ENCODE measurements around the gene TMEM39A. TPM values are rescaled to one million over a fixed set of nuclear protein-coding genes. Genes with fewer than 3 reads are reported as not detected.

TMEM39A gene
- polyA plus RNA-seq, 3 donors: 9.6 to 12.2 (median 11.6) TPM

DNA sequence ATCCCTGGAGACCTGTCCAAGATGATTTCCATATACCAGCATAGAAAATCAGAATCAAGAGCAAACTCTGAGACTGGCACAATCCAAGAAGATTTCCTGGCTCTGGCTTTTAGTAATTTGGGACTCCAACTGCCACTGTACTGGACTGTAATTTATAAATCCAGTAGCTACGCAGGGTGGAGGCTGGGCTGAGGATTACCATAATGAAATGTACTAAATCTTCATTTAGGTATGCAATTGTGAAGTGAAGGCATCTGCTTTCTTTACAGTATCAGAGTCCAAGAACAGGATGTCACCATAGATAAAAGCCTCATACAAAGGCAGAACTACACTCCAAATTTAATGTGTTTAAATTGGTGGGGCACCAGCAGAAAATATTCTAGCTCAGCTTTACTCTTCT lies 46.5 kb downstream of the TMEM39A start:
- Histone ChIP-seq H3K36me3 (replicated peaks in 1 of 2; ENCODE audit: control insufficient read depth in 1 of 2, insufficient read depth in 2 of 2, low read length in 2 of 2) (peaks cover 30 to 58% of the 10 kb centered on the region in 2 donors), H2AFZ (ENCODE audit: insufficient read depth, low read depth, low read length, poor library complexity, severe bottlenecking) (no peak overlapping the region), H4K20me1 (ENCODE audit: insufficient read depth, low read length) (no peaks in the 10 kb centered on the region), H3K4me1 (ENCODE audit: control insufficient read depth in 1 of 2, insufficient read depth in 2 of 2, low read length in 2 of 2) (no peaks in the 10 kb centered on the region), H3K27me3 (ENCODE audit: control insufficient read depth in 2 of 2, insufficient read depth in 2 of 2, low read length in 2 of 2) (no peaks in the 10 kb centered on the region), H3K27ac (ENCODE audit: low read depth in 1 of 2, low read length in 2 of 2) (no peak overlapping the region), H3K9ac (ENCODE audit: insufficient read depth, low read length, poor library complexity, severe bottlenecking) (no peak overlapping the region), H3K4me2 (replicated peaks; ENCODE audit: extremely low read depth, low read length, poor library complexity, severe bottlenecking) (no peak overlapping the region), H3K79me2 (ENCODE audit: insufficient read depth, low read length) (no peaks in the 10 kb centered on the region), H3K9me3 (replicated peaks in 1 of 2; ENCODE audit: control insufficient read depth in 1 of 2, insufficient read depth in 1 of 2, low read length in 2 of 2) (no peaks in the 10 kb centered on the region), H3K4me3 (replicated peaks in 1 of 3; ENCODE audit: low read depth in 2 of 3, low read length in 3 of 3) (no peak overlapping the region)
- H3K27me3 Mint-ChIP-seq (ENCODE audit: low read depth in 3 of 3): no peaks in the 10 kb centered on the region
- TF ChIP-seq, protein P1, sequence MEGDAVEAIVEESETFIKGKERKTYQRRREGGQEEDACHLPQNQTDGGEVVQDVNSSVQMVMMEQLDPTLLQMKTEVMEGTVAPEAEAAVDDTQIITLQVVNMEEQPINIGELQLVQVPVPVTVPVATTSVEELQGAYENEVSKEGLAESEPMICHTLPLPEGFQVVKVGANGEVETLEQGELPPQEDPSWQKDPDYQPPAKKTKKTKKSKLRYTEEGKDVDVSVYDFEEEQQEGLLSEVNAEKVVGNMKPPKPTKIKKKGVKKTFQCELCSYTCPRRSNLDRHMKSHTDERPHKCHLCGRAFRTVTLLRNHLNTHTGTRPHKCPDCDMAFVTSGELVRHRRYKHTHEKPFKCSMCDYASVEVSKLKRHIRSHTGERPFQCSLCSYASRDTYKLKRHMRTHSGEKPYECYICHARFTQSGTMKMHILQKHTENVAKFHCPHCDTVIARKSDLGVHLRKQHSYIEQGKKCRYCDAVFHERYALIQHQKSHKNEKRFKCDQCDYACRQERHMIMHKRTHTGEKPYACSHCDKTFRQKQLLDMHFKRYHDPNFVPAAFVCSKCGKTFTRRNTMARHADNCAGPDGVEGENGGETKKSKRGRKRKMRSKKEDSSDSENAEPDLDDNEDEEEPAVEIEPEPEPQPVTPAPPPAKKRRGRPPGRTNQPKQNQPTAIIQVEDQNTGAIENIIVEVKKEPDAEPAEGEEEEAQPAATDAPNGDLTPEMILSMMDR (IDR thresholded peaks at IDR 0.05): no peak
- DNase-seq: no peak
- H3K9me3 Mint-ChIP-seq: peaks cover 0 to 2% (median 0%) of the 10 kb centered on the region in 7 donors
- no peak overlapping the region for H3K27ac Mint-ChIP-seq
- no peak overlapping the region for H3K4me3 Mint-ChIP-seq
- intact Hi-C loops (cut with micrococcal nuclease): no loop called here
- no CpG with 5 or more reads among the region's 1 CpG for WGBS (ENCODE audit: insufficient coverage)
- peaks cover 46 to 47% of the 10 kb centered on the region in 2 donors for H3K36me3 Mint-ChIP-seq
- H3K4me1 Mint-ChIP-seq: no peaks in the 10 kb centered on the region

DNA sequence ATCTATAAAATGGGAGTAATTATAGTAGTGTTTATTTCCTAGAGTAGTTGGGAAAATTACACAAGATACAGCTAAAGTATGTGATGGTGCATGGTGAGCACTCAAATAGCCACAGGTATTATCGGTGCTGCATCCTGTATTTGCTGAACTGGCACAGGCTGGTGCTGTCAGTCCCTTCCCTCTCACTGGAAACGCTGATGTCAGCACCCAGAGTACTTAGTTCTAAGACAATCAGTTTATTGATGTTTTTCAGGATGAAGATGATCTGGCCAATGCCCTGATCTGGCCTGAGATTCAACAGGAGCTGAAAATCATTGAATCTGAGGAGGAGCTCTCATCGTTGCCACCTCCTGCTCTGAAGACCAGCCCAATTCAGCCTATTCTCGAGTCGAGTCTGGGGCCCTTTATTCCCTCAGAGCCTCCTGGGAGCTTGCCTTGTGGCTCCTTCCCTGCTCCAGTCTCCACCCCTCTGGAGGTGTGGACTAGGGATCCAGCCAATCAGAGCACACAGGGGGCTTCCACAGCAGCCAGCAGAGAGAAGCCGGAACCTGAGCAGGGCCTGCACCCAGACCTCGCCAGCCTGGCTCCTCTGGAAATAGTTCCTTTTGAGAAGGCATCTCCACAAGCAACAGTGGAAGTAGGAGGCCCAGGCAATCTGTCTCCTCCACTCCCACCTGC lies 49.7 kb downstream of the TMEM39A start:
- TF ChIP-seq, protein P1 (IDR thresholded peaks at IDR 0.05): no peak
- Histone ChIP-seq H3K4me1 (ENCODE audit: control insufficient read depth in 1 of 2, insufficient read depth in 2 of 2, low read length in 2 of 2) (no peaks in the 10 kb centered on the region), H3K79me2 (ENCODE audit: insufficient read depth, low read length) (no peaks in the 10 kb centered on the region), H3K4me3 (replicated peaks in 1 of 3; ENCODE audit: low read depth in 2 of 3, low read length in 3 of 3) (no peak overlapping the region), H2AFZ (ENCODE audit: insufficient read depth, low read depth, low read length, poor library complexity, severe bottlenecking) (no peak overlapping the region), H3K27ac (ENCODE audit: low read depth in 1 of 2, low read length in 2 of 2) (no peak overlapping the region), H4K20me1 (ENCODE audit: insufficient read depth, low read length) (no peaks in the 10 kb centered on the region), H3K4me2 (replicated peaks; ENCODE audit: extremely low read depth, low read length, poor library complexity, severe bottlenecking) (no peak overlapping the region), H3K36me3 (replicated peaks in 1 of 2; ENCODE audit: control insufficient read depth in 1 of 2, insufficient read depth in 2 of 2, low read length in 2 of 2) (peaks cover 40 to 88% of the 10 kb centered on the region in 2 donors), H3K27me3 (ENCODE audit: control insufficient read depth in 2 of 2, insufficient read depth in 2 of 2, low read length in 2 of 2) (no peaks in the 10 kb centered on the region), H3K9me3 (replicated peaks in 1 of 2; ENCODE audit: control insufficient read depth in 1 of 2, insufficient read depth in 1 of 2, low read length in 2 of 2) (no peaks in the 10 kb centered on the region), H3K9ac (ENCODE audit: insufficient read depth, low read length, poor library complexity, severe bottlenecking) (no peak overlapping the region)
- Mint-ChIP-seq H3K9me3 (peaks cover 0 to 3% (median 0%) of the 10 kb centered on the region in 7 donors), H3K36me3 (peaks cover 75 to 79% of the 10 kb centered on the region in 2 donors), H3K27me3 (ENCODE audit: low read depth in 3 of 3) (no peaks in the 10 kb centered on the region), H3K27ac (no peak overlapping the region), H3K4me1 (no peaks in the 10 kb centered on the region), H3K4me3 (no peak overlapping the region)
- no peak for DNase-seq
- WGBS (ENCODE audit: insufficient coverage): 100% methylated on average over 1 of the region's 7 CpGs
- intact Hi-C loops (cut with micrococcal nuclease): no loop called here

Measured in CD14-positive monocyte (primary cell).